ENCODE measurements around the gene SLC24A3.

Gene SLC24A3

DNA sequence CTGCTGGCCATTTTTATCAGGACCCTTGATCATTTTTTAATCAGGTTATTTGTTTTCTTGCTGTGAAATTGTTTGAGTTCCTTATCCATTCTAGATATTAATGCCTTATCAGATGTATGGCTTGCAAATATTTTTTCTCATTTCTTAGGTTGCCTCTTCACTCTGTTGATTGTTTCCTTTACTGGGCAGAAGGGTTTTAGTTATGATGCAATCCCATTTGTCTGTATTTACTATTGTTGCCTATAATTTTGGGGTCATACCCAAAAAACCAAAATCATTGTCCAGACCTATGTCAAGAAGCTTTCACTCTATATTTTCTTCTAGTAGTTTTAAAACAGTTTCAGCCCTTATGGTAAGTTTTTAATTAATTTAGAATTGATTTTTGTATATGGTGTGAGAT is 172.5 kb downstream of the SLC24A3 start (continued):
- no peak for TF ChIP-seq ZNF394 (tag by site-specific recombination; IDR thresholded peaks at IDR 0.05; ENCODE audit: borderline replicate concordance)

- no peaks in the 10 kb centered on the region for H3K4me1 ChIP-seq (ENCODE audit: control insufficient read depth, insufficient read depth, low read length)
- no peak overlapping the region for H3K27ac ChIP-seq (ENCODE audit: extremely low read depth, low read depth, low read length)
- POLR2A ChIA-PET, result no interaction called here
- TF ChIP-seq SCRT1 (tag by site-specific recombination; IDR thresholded peaks at IDR 0.05; ENCODE audit: borderline replicate concordance), result no peak
- no peak for TF ChIP-seq SP2 (tag by site-specific recombination; IDR thresholded peaks at IDR 0.05)
- TF ChIP-seq ZSCAN16 (tag by site-specific recombination; IDR thresholded peaks at IDR 0.05), result no peak
- TF ChIP-seq ZBTB8A (tag by site-specific recombination; IDR thresholded peaks at IDR 0.05), result no peak
- no peak for TF ChIP-seq ZNF580 (tag by site-specific recombination; IDR thresholded peaks at IDR 0.05)
- TF ChIP-seq ZNF202 (tag by site-specific recombination; IDR thresholded peaks at IDR 0.05; ENCODE audit: borderline replicate concordance), result no peak
- TF ChIP-seq ZNF2 (tag by site-specific recombination; IDR thresholded peaks at IDR 0.05), result no peak
- TF ChIP-seq HOXC10 (CRISPR knock-in tag; IDR thresholded peaks at IDR 0.05), result no peak
- no peak for TF ChIP-seq MZF1 (tag by site-specific recombination; IDR thresholded peaks at IDR 0.05; ENCODE audit: borderline replicate concordance)
- TF ChIP-seq BCL11A (tag by site-specific recombination; IDR thresholded peaks at IDR 0.05; ENCODE audit: low read depth), result no peak
- no peak for TF ChIP-seq ZNF280D (tag by site-specific recombination; IDR thresholded peaks at IDR 0.05)
- no peak for TF ChIP-seq ZNF629 (tag by site-specific recombination; IDR thresholded peaks at IDR 0.05)
- no peak for TF ChIP-seq ZNF133 (tag by site-specific recombination; IDR thresholded peaks at IDR 0.05)
- TF ChIP-seq ZNF362 (tag by site-specific recombination; IDR thresholded peaks at IDR 0.05), result no peak
- H3K4me3 ChIP-seq (ENCODE audit: low read depth, low read length), result no peak overlapping the region
- CTCF ChIA-PET, result interaction anchor here (0.6 kb wide), 1 partner anchor 182 kb away, joined by 4 read pairs; no protein-coding TSS in a partner anchor
- no peaks in the 10 kb centered on the region for H3K36me3 ChIP-seq (ENCODE audit: control insufficient read depth in 2 of 2, insufficient read depth in 1 of 2, low read length in 2 of 2)
- H3K9me3 ChIP-seq (ENCODE audit: control insufficient read depth, insufficient read depth, low read depth, low read length), result no peaks in the 10 kb centered on the region
Measured at GRCh38 chr20:19387251-19387650, 174.8 kb downstream of the SLC24A3 start.

GRCh38 chr20:19392344-19393130 is 180.1 kb downstream of the SLC24A3 start:
- Histone ChIP-seq H3K27ac (ENCODE audit: extremely low read depth, low read depth, low read length) (no peak overlapping the region), H3K4me1 (ENCODE audit: control insufficient read depth, insufficient read depth, low read length) (0 out of 2 replicates have a peak, but pooled peaks cover 2% of the 10 kb centered on the region), H3K4me3 (ENCODE audit: low read depth, low read length) (no peak overlapping the region), H3K9me3 (ENCODE audit: control insufficient read depth, insufficient read depth, low read depth, low read length) (no peaks in the 10 kb centered on the region), H3K36me3 (ENCODE audit: control insufficient read depth in 2 of 2, insufficient read depth in 1 of 2, low read length in 2 of 2) (no peaks in the 10 kb centered on the region)
- ChIA-PET CTCF (no interaction called here), POLR2A (no interaction called here)
- TF ChIP-seq HOXA7 (CRISPR knock-in tag; IDR thresholded peaks at IDR 0.05; ENCODE audit: borderline replicate concordance) (no peak), ZNF138 (tag by site-specific recombination; IDR thresholded peaks at IDR 0.05; ENCODE audit: borderline replicate concordance) (no peak), ZNF701 (tag by site-specific recombination; IDR thresholded peaks at IDR 0.05) (no peak), ZNF266 (tag by site-specific recombination; IDR thresholded peaks at IDR 0.05; ENCODE audit: low read depth) (no peak), ZNF560 (tag by site-specific recombination; IDR thresholded peaks at IDR 0.05; ENCODE audit: borderline replicate concordance) (no peak), ZNF837 (tag by site-specific recombination; IDR thresholded peaks at IDR 0.05) (no peak), ZNF544 (tag by site-specific recombination; IDR thresholded peaks at IDR 0.05) (no peak), ZNF645 (tag by site-specific recombination; IDR thresholded peaks at IDR 0.05) (no peak)
- TF ChIP-seq, protein P1, sequence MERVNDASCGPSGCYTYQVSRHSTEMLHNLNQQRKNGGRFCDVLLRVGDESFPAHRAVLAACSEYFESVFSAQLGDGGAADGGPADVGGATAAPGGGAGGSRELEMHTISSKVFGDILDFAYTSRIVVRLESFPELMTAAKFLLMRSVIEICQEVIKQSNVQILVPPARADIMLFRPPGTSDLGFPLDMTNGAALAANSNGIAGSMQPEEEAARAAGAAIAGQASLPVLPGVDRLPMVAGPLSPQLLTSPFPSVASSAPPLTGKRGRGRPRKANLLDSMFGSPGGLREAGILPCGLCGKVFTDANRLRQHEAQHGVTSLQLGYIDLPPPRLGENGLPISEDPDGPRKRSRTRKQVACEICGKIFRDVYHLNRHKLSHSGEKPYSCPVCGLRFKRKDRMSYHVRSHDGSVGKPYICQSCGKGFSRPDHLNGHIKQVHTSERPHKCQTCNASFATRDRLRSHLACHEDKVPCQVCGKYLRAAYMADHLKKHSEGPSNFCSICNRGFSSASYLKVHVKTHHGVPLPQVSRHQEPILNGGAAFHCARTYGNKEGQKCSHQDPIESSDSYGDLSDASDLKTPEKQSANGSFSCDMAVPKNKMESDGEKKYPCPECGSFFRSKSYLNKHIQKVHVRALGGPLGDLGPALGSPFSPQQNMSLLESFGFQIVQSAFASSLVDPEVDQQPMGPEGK (tag by site-specific recombination; IDR thresholded peaks at IDR 0.05), result no peak
